ENCODE results near the gene NT5M. TPM values are rescaled to one million over a fixed set of nuclear protein-coding genes. Genes with fewer than 3 reads are reported as not detected.
A peak's percentile ranks its signal among the peaks of the same experiment; 100 is the strongest.
"Not testable (repeated sequence)": the region's sequence is repeated elsewhere in the genome, so short reads cannot be mapped to it uniquely, and the experiment has no call there.

The NT5M gene
- total RNA-seq: 1 to 10 TPM; 1.1 to 6.0 (median 2.8) TPM

DNA sequence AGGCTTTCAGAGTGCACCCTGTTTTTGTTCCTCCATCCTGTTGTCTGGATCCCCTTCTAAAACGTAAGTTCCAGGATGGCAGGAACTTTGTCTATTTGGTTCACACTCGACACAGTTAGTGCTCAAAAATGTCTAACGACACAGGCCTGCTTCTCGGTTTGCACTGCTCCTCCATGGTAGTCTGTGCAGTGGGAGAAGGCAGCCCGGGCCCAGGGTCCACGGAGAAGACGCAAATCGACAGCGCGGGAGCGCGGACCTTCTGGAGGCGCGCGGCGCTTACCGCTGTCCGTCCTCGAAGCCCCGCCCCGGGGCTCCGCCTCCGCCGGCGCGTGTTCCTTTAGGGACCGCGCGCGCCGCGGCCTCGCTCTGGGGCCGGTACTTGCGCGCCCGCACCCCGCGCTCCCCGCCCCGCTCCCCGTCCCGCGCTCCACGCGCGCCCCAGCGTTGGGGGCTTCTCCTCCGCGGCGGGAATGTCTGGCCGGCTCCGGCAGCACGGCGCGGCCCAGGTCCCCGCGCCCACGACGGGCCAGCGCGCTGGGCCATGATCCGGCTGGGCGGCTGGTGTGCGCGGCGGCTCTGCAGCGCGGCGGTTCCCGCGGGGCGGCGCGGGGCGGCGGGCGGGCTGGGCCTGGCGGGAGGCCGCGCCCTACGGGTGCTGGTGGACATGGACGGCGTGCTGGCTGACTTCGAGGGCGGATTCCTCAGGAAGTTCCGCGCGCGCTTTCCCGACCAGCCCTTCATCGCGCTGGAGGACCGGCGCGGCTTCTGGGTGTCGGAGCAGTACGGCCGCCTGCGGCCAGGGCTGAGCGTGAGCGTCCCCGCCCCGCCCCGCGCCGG, at the start of gene NT5M:
Gene NT5M (plus strand): TSS at position 364 of the 837 bp plus-strand sequence. CDS start 178 bp downstream, at position 542.
- H3K27me3 ChIP-seq: no peaks in the 10 kb centered on the region
- H3K9me3 ChIP-seq: no peaks in the 10 kb centered on the region
- peak within 1 kb of the TSS in 2 of 3 donors; percentile 36 to 39 for H3K4me3 ChIP-seq (replicated peaks in 1 of 3)
- WGBS, 2 donors: 0 to 1% methylated on average over 5 to 8 of the region's 107 CpGs
- peak; percentile 70 to 75 for DNase-seq
- intact Hi-C loops (cut with DNase I): no loop called here
- TF ChIP-seq POLR2A (IDR thresholded peaks at IDR 0.05): peak in 1 of 2 donors; percentile 51
- TF ChIP-seq, protein P1, sequence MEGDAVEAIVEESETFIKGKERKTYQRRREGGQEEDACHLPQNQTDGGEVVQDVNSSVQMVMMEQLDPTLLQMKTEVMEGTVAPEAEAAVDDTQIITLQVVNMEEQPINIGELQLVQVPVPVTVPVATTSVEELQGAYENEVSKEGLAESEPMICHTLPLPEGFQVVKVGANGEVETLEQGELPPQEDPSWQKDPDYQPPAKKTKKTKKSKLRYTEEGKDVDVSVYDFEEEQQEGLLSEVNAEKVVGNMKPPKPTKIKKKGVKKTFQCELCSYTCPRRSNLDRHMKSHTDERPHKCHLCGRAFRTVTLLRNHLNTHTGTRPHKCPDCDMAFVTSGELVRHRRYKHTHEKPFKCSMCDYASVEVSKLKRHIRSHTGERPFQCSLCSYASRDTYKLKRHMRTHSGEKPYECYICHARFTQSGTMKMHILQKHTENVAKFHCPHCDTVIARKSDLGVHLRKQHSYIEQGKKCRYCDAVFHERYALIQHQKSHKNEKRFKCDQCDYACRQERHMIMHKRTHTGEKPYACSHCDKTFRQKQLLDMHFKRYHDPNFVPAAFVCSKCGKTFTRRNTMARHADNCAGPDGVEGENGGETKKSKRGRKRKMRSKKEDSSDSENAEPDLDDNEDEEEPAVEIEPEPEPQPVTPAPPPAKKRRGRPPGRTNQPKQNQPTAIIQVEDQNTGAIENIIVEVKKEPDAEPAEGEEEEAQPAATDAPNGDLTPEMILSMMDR (IDR thresholded peaks at IDR 0.05): no peak
- no peaks in the 10 kb centered on the region for H3K36me3 ChIP-seq
- H3K4me1 ChIP-seq: peaks cover 0 to 14% of the 10 kb centered on the region in 2 donors
- H3K27ac ChIP-seq: no peak within 1 kb of the TSS

GRCh38 chr17:17253406-17253805, 49.8 kb upstream of the NT5M start:
- WGBS, 2 donors: 95 to 100% methylated on average over 3 of the region's 3 CpGs
- DNase-seq: no peak
- Histone ChIP-seq H3K4me1 (no peaks in the 10 kb centered on the region), H3K4me3 (replicated peaks in 1 of 3) (no peak overlapping the region), H3K36me3 (peaks cover 39 to 50% of the 10 kb centered on the region in 2 donors), H3K27ac (no peak overlapping the region), H3K27me3 (no peaks in the 10 kb centered on the region), H3K9me3 (no peaks in the 10 kb centered on the region)
- TF ChIP-seq POLR2A (IDR thresholded peaks at IDR 0.05): no peak
- TF ChIP-seq, protein P1 (IDR thresholded peaks at IDR 0.05): no peak
- intact Hi-C loops (cut with DNase I): no loop called here

GRCh38 chr17:17254036-17254435, 49.1 kb upstream of the NT5M start:
- no peak for DNase-seq
- Histone ChIP-seq H3K27ac (no peak overlapping the region), H3K27me3 (no peaks in the 10 kb centered on the region), H3K4me1 (no peaks in the 10 kb centered on the region), H3K36me3 (peaks cover 42 to 53% of the 10 kb centered on the region in 2 donors), H3K4me3 (replicated peaks in 1 of 3) (no peak overlapping the region), H3K9me3 (no peaks in the 10 kb centered on the region)
- TF ChIP-seq, protein P1 (IDR thresholded peaks at IDR 0.05): no peak
- no peak for TF ChIP-seq POLR2A (IDR thresholded peaks at IDR 0.05)
- intact Hi-C loops (cut with DNase I): no loop called here
- 82 to 94% methylated on average over 3 of the region's 3 CpGs for WGBS, 2 donors

- WGBS, 2 donors: 89 to 96% methylated on average over 11 of the region's 11 CpGs
- H3K27me3 ChIP-seq; H3K4me1 ChIP-seq; H3K9me3 ChIP-seq; H3K4me3 ChIP-seq (replicated peaks in 1 of 3); H3K27ac ChIP-seq; intact Hi-C loops (cut with DNase I); DNase-seq: not testable (repeated sequence)
- peaks cover 56% of the 10 kb centered on the region in 2 donors for H3K36me3 ChIP-seq
Measured at GRCh38 chr17:17255689-17256088, 47.5 kb upstream of the NT5M start.

DNA sequence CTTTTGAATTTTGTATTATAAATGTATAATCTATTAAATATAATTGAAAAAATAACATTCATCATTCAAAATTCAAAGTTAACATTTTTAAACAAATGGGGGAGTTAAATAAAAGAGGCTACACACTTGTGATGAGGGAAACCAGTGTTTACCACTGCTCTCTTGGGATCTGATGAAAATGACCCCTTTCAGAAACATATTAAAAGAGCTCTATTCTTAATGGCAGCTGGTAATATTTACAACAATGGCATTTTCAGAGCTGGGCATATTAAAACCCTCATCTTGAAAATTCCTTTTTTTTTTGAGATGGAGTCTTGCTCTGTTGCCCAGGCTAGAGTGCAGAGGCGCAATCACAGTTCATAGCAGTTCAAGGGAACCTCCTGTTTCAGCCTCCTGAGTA, 46.9 kb upstream of the NT5M start:
- Histone ChIP-seq H3K36me3 (peaks cover 61 to 63% of the 10 kb centered on the region in 2 donors), H3K9me3 (no peaks in the 10 kb centered on the region), H3K4me3 (replicated peaks in 1 of 3) (no peak overlapping the region), H3K27ac (no peak overlapping the region), H3K27me3 (no peaks in the 10 kb centered on the region), H3K4me1 (no peaks in the 10 kb centered on the region)
- DNase-seq: no peak
- WGBS, 2 donors: 97 to 100% methylated on average over 1 of the region's 1 CpG
- intact Hi-C loops (cut with DNase I): no loop called here
- TF ChIP-seq POLR2A (IDR thresholded peaks at IDR 0.05): no peak
- TF ChIP-seq, protein P1 (IDR thresholded peaks at IDR 0.05): no peak
